ENCODE data around the gene RERE. TPM values are rescaled to one million over a fixed set of nuclear protein-coding genes. Genes with fewer than 3 reads are reported as not detected.

RERE gene
- total and polyA plus RNA-seq, 2 experiments from 2014 or later: 148 to 170 TPM

- Mint-ChIP-seq H3K4me1 (0 out of 3 replicates have a peak, but pooled peaks cover 4% of the 10 kb centered on the region), H3K9me3 (no peaks in the 10 kb centered on the region), H3K4me3 (no peak overlapping the region), H3K27me3 (ENCODE audit: insufficient read depth, low read depth, poor library complexity) (peaks cover 2% of the 10 kb centered on the region), H3K27ac (no peak overlapping the region), H3K36me3 (ENCODE audit: low read depth) (peaks cover 27% of the 10 kb centered on the region; the same call in 2 of the 3 replicates)
- ATAC-seq (no peak), DNase-seq (ENCODE audit: low spot score) (no peak)
- H4K20me1 ChIP-seq (replicated peaks; ENCODE audit: insufficient read depth): peaks cover 4% of the 10 kb centered on the region
- H3K36me3 ChIP-seq (ENCODE audit: insufficient read depth): no peaks in the 10 kb centered on the region
- no peaks in the 10 kb centered on the region for H3F3A ChIP-seq (replicated peaks; ENCODE audit: low read depth)
- H3K4me2 ChIP-seq: no peak overlapping the region
- no peaks in the 10 kb centered on the region for H3K9me2 ChIP-seq (ENCODE audit: insufficient read depth)
- no peaks in the 10 kb centered on the region for H3K4me1 ChIP-seq (ENCODE audit: insufficient read depth)
- H3K27ac ChIP-seq (ENCODE audit: low read depth): no peak overlapping the region
- no peak overlapping the region for H2AFZ ChIP-seq
- no peaks in the 10 kb centered on the region for H3K27me3 ChIP-seq (ENCODE audit: insufficient read depth)
- H3K4me3 ChIP-seq: no peak overlapping the region
- peaks cover 66% of the 10 kb centered on the region for H3K79me2 ChIP-seq (replicated peaks; ENCODE audit: insufficient read depth)
- TF ChIP-seq CREB1 (CRISPR knock-in tag; IDR thresholded peaks at IDR 0.05; ENCODE audit: low read depth) (no peak), ZNF331 (CRISPR knock-in tag; IDR thresholded peaks at IDR 0.05; ENCODE audit: low read depth) (no peak), EZH2phosphoT487 (IDR thresholded peaks at IDR 0.05; ENCODE audit: unreplicated experiment) (no peak), POLR2AphosphoS5 (IDR thresholded peaks at IDR 0.05; ENCODE audit: low read depth) (no peak), NANOG (IDR thresholded peaks at IDR 0.05; ENCODE audit: borderline replicate concordance) (no peak), JUNB (IDR thresholded peaks at IDR 0.05; ENCODE audit: unreplicated experiment) (no peak), CTCF (conservative IDR thresholded peaks at IDR 0.05; ENCODE audit: low read depth in 2 of 2) (no peak), ZNF114 (CRISPR knock-in tag; IDR thresholded peaks at IDR 0.05) (no peak), EZH2 (IDR thresholded peaks at IDR 0.05; ENCODE audit: low read depth, unreplicated experiment) (no peak), REST (IDR thresholded peaks at IDR 0.05; ENCODE audit: unreplicated experiment) (no peak)
- TF ChIP-seq, protein P1, sequence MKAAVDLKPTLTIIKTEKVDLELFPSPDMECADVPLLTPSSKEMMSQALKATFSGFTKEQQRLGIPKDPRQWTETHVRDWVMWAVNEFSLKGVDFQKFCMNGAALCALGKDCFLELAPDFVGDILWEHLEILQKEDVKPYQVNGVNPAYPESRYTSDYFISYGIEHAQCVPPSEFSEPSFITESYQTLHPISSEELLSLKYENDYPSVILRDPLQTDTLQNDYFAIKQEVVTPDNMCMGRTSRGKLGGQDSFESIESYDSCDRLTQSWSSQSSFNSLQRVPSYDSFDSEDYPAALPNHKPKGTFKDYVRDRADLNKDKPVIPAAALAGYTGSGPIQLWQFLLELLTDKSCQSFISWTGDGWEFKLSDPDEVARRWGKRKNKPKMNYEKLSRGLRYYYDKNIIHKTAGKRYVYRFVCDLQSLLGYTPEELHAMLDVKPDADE (IDR thresholded peaks at IDR 0.05): no peak
- TF ChIP-seq, protein P2, sequence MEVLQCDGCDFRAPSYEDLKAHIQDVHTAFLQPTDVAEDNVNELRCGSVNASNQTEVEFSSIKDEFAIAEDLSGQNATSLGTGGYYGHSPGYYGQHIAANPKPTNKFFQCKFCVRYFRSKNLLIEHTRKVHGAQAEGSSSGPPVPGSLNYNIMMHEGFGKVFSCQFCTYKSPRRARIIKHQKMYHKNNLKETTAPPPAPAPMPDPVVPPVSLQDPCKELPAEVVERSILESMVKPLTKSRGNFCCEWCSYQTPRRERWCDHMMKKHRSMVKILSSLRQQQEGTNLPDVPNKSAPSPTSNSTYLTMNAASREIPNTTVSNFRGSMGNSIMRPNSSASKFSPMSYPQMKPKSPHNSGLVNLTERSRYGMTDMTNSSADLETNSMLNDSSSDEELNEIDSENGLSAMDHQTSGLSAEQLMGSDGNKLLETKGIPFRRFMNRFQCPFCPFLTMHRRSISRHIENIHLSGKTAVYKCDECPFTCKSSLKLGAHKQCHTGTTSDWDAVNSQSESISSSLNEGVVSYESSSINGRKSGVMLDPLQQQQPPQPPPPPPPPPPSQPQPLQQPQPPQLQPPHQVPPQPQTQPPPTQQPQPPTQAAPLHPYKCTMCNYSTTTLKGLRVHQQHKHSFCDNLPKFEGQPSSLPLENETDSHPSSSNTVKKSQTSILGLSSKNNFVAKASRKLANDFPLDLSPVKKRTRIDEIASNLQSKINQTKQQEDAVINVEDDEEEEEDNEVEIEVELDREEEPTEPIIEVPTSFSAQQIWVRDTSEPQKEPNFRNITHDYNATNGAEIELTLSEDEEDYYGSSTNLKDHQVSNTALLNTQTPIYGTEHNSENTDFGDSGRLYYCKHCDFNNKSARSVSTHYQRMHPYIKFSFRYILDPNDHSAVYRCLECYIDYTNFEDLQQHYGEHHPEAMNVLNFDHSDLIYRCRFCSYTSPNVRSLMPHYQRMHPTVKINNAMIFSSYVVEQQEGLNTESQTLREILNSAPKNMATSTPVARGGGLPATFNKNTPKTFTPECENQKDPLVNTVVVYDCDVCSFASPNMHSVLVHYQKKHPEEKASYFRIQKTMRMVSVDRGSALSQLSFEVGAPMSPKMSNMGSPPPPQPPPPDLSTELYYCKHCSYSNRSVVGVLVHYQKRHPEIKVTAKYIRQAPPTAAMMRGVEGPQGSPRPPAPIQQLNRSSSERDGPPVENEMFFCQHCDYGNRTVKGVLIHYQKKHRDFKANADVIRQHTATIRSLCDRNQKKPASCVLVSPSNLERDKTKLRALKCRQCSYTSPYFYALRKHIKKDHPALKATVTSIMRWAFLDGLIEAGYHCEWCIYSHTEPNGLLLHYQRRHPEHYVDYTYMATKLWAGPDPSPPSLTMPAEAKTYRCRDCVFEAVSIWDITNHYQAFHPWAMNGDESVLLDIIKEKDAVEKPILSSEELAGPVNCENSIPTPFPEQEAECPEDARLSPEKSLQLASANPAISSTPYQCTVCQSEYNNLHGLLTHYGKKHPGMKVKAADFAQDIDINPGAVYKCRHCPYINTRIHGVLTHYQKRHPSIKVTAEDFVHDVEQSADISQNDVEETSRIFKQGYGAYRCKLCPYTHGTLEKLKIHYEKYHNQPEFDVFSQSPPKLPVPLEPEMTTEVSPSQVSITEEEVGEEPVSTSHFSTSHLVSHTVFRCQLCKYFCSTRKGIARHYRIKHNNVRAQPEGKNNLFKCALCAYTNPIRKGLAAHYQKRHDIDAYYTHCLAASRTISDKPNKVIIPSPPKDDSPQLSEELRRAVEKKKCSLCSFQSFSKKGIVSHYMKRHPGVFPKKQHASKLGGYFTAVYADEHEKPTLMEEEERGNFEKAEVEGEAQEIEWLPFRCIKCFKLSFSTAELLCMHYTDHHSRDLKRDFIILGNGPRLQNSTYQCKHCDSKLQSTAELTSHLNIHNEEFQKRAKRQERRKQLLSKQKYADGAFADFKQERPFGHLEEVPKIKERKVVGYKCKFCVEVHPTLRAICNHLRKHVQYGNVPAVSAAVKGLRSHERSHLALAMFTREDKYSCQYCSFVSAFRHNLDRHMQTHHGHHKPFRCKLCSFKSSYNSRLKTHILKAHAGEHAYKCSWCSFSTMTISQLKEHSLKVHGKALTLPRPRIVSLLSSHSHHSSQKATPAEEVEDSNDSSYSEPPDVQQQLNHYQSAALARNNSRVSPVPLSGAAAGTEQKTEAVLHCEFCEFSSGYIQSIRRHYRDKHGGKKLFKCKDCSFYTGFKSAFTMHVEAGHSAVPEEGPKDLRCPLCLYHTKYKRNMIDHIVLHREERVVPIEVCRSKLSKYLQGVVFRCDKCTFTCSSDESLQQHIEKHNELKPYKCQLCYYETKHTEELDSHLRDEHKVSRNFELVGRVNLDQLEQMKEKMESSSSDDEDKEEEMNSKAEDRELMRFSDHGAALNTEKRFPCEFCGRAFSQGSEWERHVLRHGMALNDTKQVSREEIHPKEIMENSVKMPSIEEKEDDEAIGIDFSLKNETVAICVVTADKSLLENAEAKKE (CRISPR knock-in tag; IDR thresholded peaks at IDR 0.05): no peak
These were observed 272.4 kb downstream of the RERE start for GRCh38 chr1:8545078-8545477.
